ENCODE results near the gene LATS1.

- TF ChIP-seq CTCF (IDR thresholded peaks at IDR 0.05) (no peak), POLR2A (IDR thresholded peaks at IDR 0.05) (peak; percentile 77), EP300 (IDR thresholded peaks at IDR 0.05) (no peak)
Measured at GRCh38 chr6:149717588-149718458, at the start of gene LATS1.
